Neuronal stem cell (in vitro differentiated cells): Measurements from ENCODE around the gene PARM1.

Experiments
- DNase-seq: peaks from one replicate; pipeline ENCODE4 v3.0.0-alpha.2; 2013; ENCODE audit warnings: low spot score
- H2AFZ ChIP-seq: one replicate; pipeline ENCODE4 v1.6.1; 2013; ENCODE audit warnings: mild to moderate bottlenecking, low read length, inconsistent platforms
- H2AK5ac ChIP-seq: 2 replicates; pipeline ENCODE4 v1.6.1; 2013; ENCODE audit warnings: low read depth, mild to moderate bottlenecking, inconsistent platforms, low read length, moderate library complexity, mixed read lengths
- H2BK120ac ChIP-seq: 2 replicates; pipeline ENCODE4 v1.6.1; 2013; ENCODE audit warnings: low read depth, mild to moderate bottlenecking, inconsistent platforms, low read length, moderate library complexity, mixed read lengths
- H2BK12ac ChIP-seq: one replicate; pipeline ENCODE4 v1.6.1; 2013; ENCODE audit warnings: low read length, inconsistent platforms
- H2BK15ac ChIP-seq: 2 replicates; pipeline ENCODE4 v1.6.1; 2013; ENCODE audit warnings: mild to moderate bottlenecking, low read length, inconsistent platforms, mixed read lengths
- H2BK5ac ChIP-seq: one replicate; pipeline ENCODE4 v1.6.1; 2013; ENCODE audit warnings: inconsistent platforms, mild to moderate bottlenecking, low read length, moderate library complexity
- H3K14ac ChIP-seq: one replicate; pipeline ENCODE4 v1.6.1; 2013; ENCODE audit warnings: low read length, inconsistent platforms
- H3K18ac ChIP-seq: 2 replicates; pipeline ENCODE4 v1.6.1; 2013; ENCODE audit warnings: low read length, inconsistent platforms
- H3K23ac ChIP-seq: 2 replicates; pipeline ENCODE4 v1.6.1; 2013; ENCODE audit warnings: low read depth, mild to moderate bottlenecking, mixed read lengths, low read length, inconsistent platforms; ENCODE audit not compliant: poor library complexity
- H3K27ac ChIP-seq: replicated peaks from 3 replicates; pipeline ENCODE4 v1.5.1; 2013; ENCODE audit warnings: low read length, inconsistent platforms
- H3K27me3 ChIP-seq, 3 experiments: 2 replicates each; pipeline ENCODE4 v1.6.1; 2013; ENCODE audit warnings: low read length in 3 of 3, mild to moderate bottlenecking in 2 of 3, inconsistent platforms in 1 of 3, low read depth in 1 of 3, mixed read lengths in 1 of 3, moderate library complexity in 1 of 3; ENCODE audit not compliant: control insufficient read depth in 3 of 3, insufficient read depth in 3 of 3
- H3K36me3 ChIP-seq, 2 donors: replicated peaks in 1 of 2; 2 replicates each; pipeline ENCODE4 v1.6.1; 2013; ENCODE audit warnings: low read length in 2 of 2; ENCODE audit not compliant: control insufficient read depth in 2 of 2, insufficient read depth in 2 of 2
- H3K4ac ChIP-seq: 2 replicates; pipeline ENCODE4 v1.6.1; 2013; ENCODE audit warnings: inconsistent platforms, mild to moderate bottlenecking, low read length, moderate library complexity
- H3K4me1 ChIP-seq, 2 donors: 1 replicate in 1 of 2; 2 replicates in 1 of 2; pipeline ENCODE4 v1.6.1; 2013; ENCODE audit warnings: low read length in 2 of 2, low read depth in 1 of 2; ENCODE audit not compliant: control insufficient read depth in 2 of 2, insufficient read depth in 1 of 2
- H3K4me2 ChIP-seq: one replicate; pipeline ENCODE4 v1.6.1; 2013; ENCODE audit warnings: mild to moderate bottlenecking, low read length, inconsistent platforms; ENCODE audit not compliant: insufficient read depth, poor library complexity, severe bottlenecking
- H3K4me3 ChIP-seq, 2 donors: 2 replicates each; pipeline ENCODE4 v1.5.1; 2013; ENCODE audit warnings: low read length in 2 of 2, mild to moderate bottlenecking in 2 of 2, inconsistent platforms in 1 of 2, moderate library complexity in 1 of 2
- H3K79me1 ChIP-seq: one replicate; pipeline ENCODE4 v1.6.1; 2013; ENCODE audit warnings: low read depth, mild to moderate bottlenecking, inconsistent platforms, low read length, moderate library complexity
- H3K9ac ChIP-seq: one replicate; pipeline ENCODE4 v1.6.1; 2013; ENCODE audit warnings: mild to moderate bottlenecking, low read depth, low read length, inconsistent platforms; ENCODE audit not compliant: poor library complexity
- H3K9me3 ChIP-seq, 2 donors: replicated peaks in 1 of 2; 2 replicates each; pipeline versions ENCODE3 to v1.6.1; 2013; ENCODE audit warnings: low read length in 2 of 2, mild to moderate bottlenecking in 2 of 2, inconsistent platforms in 1 of 2, low read depth in 1 of 2, mixed read lengths in 1 of 2, moderate library complexity in 1 of 2; ENCODE audit not compliant: control insufficient read depth in 2 of 2, insufficient read depth in 1 of 2
- H4K8ac ChIP-seq: one replicate; pipeline ENCODE4 v1.6.1; 2013; ENCODE audit warnings: low read depth, mild to moderate bottlenecking, inconsistent platforms, low read length, moderate library complexity
- H4K91ac ChIP-seq: one replicate; pipeline ENCODE4 v1.6.1; 2013; ENCODE audit warnings: low read length, low read depth, mild to moderate bottlenecking, inconsistent platforms; ENCODE audit not compliant: poor library complexity
- WGBS, 2 donors: extraction: QIAGEN DNeasy Blood & Tissue Kit; methylation state at CpG; one replicate each; pipeline ENCODE4 v1.1.7; 2013; ENCODE audit warnings: missing lambda C conversion rate in 2 of 2, mixed read lengths in 1 of 2; ENCODE audit not compliant: insufficient read length in 2 of 2, insufficient replicate concordance in 1 of 2; ENCODE audit errors: extremely low coverage in 2 of 2; 5-methylcytosine and 5-hydroxymethylcytosine counted together

PARM1 gene

DNA sequence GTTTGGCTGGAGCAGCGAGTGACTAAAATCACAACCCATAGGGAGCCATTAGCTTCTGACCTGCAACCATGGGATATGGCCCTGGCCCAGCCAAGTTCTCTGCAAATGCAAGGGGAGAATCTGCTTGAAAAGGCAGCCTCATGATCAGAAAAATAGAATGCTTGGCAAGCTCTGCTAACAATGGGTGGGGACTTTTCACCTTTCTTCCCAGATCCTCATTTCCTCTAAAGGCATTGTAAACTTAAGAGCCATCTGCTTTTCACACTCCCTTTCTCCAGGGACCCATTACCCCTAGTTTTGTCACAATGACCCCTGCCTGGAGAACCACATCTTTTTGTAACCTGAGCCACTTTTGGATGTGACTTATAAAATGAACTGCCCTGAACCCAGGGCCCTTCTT, 104.3 kb downstream of the PARM1 start:
- Histone ChIP-seq H3K4me3 (no peak overlapping the region), H4K8ac (no peak overlapping the region), H2BK5ac (no peak overlapping the region), H3K9ac (no peak overlapping the region), H4K91ac (no peak overlapping the region), H3K4ac (no peak overlapping the region), H3K14ac (no peak overlapping the region), H3K9me3 (no peaks in the 10 kb centered on the region), H3K27me3 (no peaks in the 10 kb centered on the region), H3K4me2 (no peak overlapping the region), H2BK15ac (no peak overlapping the region), H2BK12ac (no peak overlapping the region), H3K23ac (no peak overlapping the region), H2BK120ac (no peak overlapping the region), H3K18ac (no peak overlapping the region), H3K4me1 (peaks cover 2 to 6% of the 10 kb centered on the region in 2 donors), H3K36me3 (no peaks in the 10 kb centered on the region), H3K79me1 (no peaks in the 10 kb centered on the region), H2AK5ac (no peak overlapping the region), H3K27ac (no peak overlapping the region), H2AFZ (no peak overlapping the region)
- DNase-seq, result no peak
- no CpG with 5 or more reads among the region's 1 CpG for WGBS, 2 donors

DNA sequence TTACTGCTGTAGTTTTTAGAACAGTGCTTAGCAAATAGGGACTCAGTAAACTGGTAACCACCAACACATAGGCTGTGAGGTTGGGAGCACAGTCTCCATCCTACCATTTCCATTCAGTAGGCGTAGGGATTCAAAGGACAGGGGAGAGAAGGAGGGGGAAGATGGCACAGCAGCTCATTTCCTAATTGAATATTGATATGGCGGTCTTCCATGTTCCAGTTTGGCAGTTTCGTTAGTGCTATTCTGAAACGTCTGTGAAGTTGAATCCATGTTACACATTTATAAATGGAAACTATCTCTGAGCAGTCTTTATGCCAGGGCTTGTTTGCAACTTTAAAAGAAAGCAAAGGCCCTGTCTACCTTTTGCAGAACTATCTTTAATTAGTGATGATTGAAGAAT, 105.5 kb downstream of the PARM1 start:
- no peak for DNase-seq
- Histone ChIP-seq H2BK15ac (no peak overlapping the region), H3K4me2 (no peak overlapping the region), H3K4me1 (peaks cover 2 to 6% of the 10 kb centered on the region in 2 donors), H3K9ac (no peak overlapping the region), H2AFZ (no peak overlapping the region), H2BK5ac (no peak overlapping the region), H3K4ac (no peak overlapping the region), H3K27ac (no peak overlapping the region), H4K91ac (no peak overlapping the region), H3K79me1 (no peaks in the 10 kb centered on the region), H3K23ac (no peak overlapping the region), H3K36me3 (no peaks in the 10 kb centered on the region), H3K14ac (no peak overlapping the region), H3K27me3 (no peaks in the 10 kb centered on the region), H2AK5ac (no peak overlapping the region), H3K18ac (no peak overlapping the region), H2BK12ac (no peak overlapping the region), H3K4me3 (no peak overlapping the region), H2BK120ac (no peak overlapping the region), H3K9me3 (no peaks in the 10 kb centered on the region), H4K8ac (no peak overlapping the region)
- no CpG with 5 or more reads among the region's 4 CpGs for WGBS, 2 donors

DNA sequence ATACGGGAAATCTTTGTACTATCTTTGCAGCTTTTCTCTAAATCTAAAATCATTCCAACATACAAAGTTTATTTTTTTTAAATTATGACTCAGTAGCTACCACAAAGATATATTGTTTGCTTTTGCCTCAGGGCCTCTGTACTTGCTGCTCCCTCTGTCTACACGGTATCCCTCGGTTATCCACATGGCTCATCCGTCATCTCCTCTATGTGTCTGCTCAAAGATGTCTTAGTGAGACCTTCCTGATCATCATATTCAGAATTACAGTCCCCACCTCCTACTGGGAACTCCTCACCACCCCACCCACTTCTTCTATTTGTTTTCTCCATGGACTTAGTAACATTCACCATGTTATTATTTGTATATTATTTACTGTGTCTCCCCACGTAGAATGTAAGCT, 107.8 kb downstream of the PARM1 start:
- Histone ChIP-seq H2AFZ (no peak overlapping the region), H4K91ac (no peak overlapping the region), H2BK12ac (no peak overlapping the region), H3K9ac (no peak overlapping the region), H4K8ac (no peak overlapping the region), H2BK15ac (no peak overlapping the region), H3K4me1 (peaks cover 0 to 2% of the 10 kb centered on the region in 2 donors), H3K14ac (no peak overlapping the region), H2BK120ac (no peak overlapping the region), H3K4me2 (no peak overlapping the region), H3K79me1 (no peaks in the 10 kb centered on the region), H3K27ac (no peak overlapping the region), H3K23ac (no peak overlapping the region), H3K9me3 (no peaks in the 10 kb centered on the region), H2AK5ac (no peak overlapping the region), H3K4me3 (no peak overlapping the region), H2BK5ac (no peak overlapping the region), H3K4ac (no peak overlapping the region), H3K36me3 (no peaks in the 10 kb centered on the region), H3K27me3 (no peaks in the 10 kb centered on the region), H3K18ac (no peak overlapping the region)
- no peak for DNase-seq
- no CpG with 5 or more reads among the region's 5 CpGs for WGBS, 2 donors

DNA sequence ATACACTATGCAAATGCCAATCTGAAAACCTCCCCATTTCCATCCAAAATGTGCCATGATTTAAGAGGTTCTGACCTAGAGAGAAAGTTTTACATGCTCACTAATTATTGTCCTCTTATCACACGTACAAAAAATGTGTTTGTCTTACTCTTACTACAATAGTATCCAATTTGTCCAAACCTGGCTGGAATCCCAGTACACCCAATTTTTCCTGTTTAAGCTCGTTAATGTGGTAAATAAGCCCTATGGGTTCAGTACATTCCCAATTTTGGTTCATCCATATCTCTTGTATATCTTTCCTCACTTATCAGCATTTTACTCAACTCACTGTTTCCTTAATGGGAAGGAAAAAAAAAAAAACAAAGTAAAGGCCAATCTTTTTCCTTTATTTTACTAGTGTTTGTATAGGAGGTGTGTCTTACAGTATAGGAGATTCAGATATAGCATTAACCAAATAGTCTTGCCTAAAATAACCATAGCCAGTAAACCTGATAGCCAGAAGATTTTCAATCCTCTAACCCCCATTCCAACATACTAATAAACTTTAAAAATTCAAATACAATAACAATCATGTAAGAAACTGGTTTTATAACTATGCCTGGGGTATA, 109.8 kb downstream of the PARM1 start:
- Histone ChIP-seq H3K27me3 (no peaks in the 10 kb centered on the region), H3K79me1 (no peaks in the 10 kb centered on the region), H3K4ac (no peak overlapping the region), H2BK120ac (no peak overlapping the region), H3K14ac (no peak overlapping the region), H3K9me3 (no peaks in the 10 kb centered on the region), H2AK5ac (no peak overlapping the region), H2BK5ac (no peak overlapping the region), H3K4me3 (no peak overlapping the region), H2BK12ac (no peak overlapping the region), H3K4me2 (no peak overlapping the region), H4K8ac (no peak overlapping the region), H3K27ac (no peak overlapping the region), H3K23ac (no peak overlapping the region), H2BK15ac (no peak overlapping the region), H2AFZ (no peak overlapping the region), H4K91ac (no peak overlapping the region), H3K4me1 (no peaks in the 10 kb centered on the region), H3K18ac (no peak overlapping the region), H3K36me3 (no peaks in the 10 kb centered on the region), H3K9ac (no peak overlapping the region)
- no CpG with 5 or more reads among the region's 2 CpGs for WGBS, 2 donors
- no peak for DNase-seq
